ENCODE data around the gene FAM234B. TPM values are rescaled to one million over a fixed set of nuclear protein-coding genes. Genes with fewer than 3 reads are reported as not detected.

The FAM234B gene
- total RNA-seq, 1 experiment from 2014 or later = 11.4 TPM

- no peaks in the 10 kb centered on the region for H3K9me3 ChIP-seq
- intact Hi-C loops (cut with micrococcal nuclease; ENCODE audit: unreplicated experiment) = loop anchor here (5.0 kb wide), 1 partner anchor 74 kb away; no protein-coding TSS in a partner anchor
- H3K36me3 ChIP-seq (ENCODE audit: control insufficient read depth, insufficient read depth, low read length) = no peaks in the 10 kb centered on the region
- CTCF ChIA-PET = interaction anchor here (2.1 kb wide), 1 partner anchor 189 kb away, joined by 23 read pairs; no protein-coding TSS in a partner anchor
- Mint-ChIP-seq H3K9me3 (ENCODE audit: unreplicated experiment) (no peaks in the 10 kb centered on the region), H3K4me3 (ENCODE audit: unreplicated experiment) (no peak overlapping the region), H3K27ac (ENCODE audit: unreplicated experiment) (no peak overlapping the region), H3K27me3 (ENCODE audit: insufficient read depth, unreplicated experiment) (peaks cover 13% of the 10 kb centered on the region), H3K4me1 (ENCODE audit: low read depth, unreplicated experiment) (no peaks in the 10 kb centered on the region), H3K36me3 (ENCODE audit: insufficient read depth, unreplicated experiment) (no peaks in the 10 kb centered on the region)
- no peak for DNase-seq
- H3K27me3 ChIP-seq (replicated peaks; ENCODE audit: control insufficient read depth, insufficient read depth, low read length) = no peaks in the 10 kb centered on the region
- TF ChIP-seq CTCF (IDR thresholded peaks at IDR 0.05; ENCODE audit: insufficient read depth in 1 of 2, low read depth in 1 of 2, low read length in 1 of 2, severe bottlenecking in 1 of 2, unreplicated experiment in 1 of 2) = no peak
- H3K4me3 ChIP-seq (ENCODE audit: low read depth, low read length) = no peak overlapping the region
- no TSS peak for BruUV-seq (replicated peaks)
- POLR2A ChIA-PET = no interaction called here
- no peaks in the 10 kb centered on the region for H3K4me1 ChIP-seq
Observed at GRCh38 chr12:13022851-13023271, 21.3 kb upstream of the FAM234B start.

GRCh38 chr12:13023811-13024530, 20.2 kb upstream of the FAM234B start:
- Histone ChIP-seq H3K36me3 (ENCODE audit: control insufficient read depth, insufficient read depth, low read length) (no peaks in the 10 kb centered on the region), H3K4me3 (ENCODE audit: low read depth, low read length) (no peak overlapping the region), H3K4me1 (no peaks in the 10 kb centered on the region), H3K27me3 (replicated peaks; ENCODE audit: control insufficient read depth, insufficient read depth, low read length) (no peaks in the 10 kb centered on the region), H3K9me3 (no peaks in the 10 kb centered on the region)
- H3K27ac Mint-ChIP-seq (ENCODE audit: unreplicated experiment) = no peak overlapping the region
- intact Hi-C loops (cut with micrococcal nuclease; ENCODE audit: unreplicated experiment) = loop anchor here (1.0 to 5.0 kb wide), 4 partner anchors 73 to 210 kb away; no protein-coding TSS in a partner anchor
- no peaks in the 10 kb centered on the region for H3K9me3 Mint-ChIP-seq (ENCODE audit: unreplicated experiment)
- BruUV-seq (replicated peaks) = no TSS peak
- no peaks in the 10 kb centered on the region for H3K4me1 Mint-ChIP-seq (ENCODE audit: low read depth, unreplicated experiment)
- DNase-seq = no peak
- peaks cover 8% of the 10 kb centered on the region for H3K27me3 Mint-ChIP-seq (ENCODE audit: insufficient read depth, unreplicated experiment)
- no peaks in the 10 kb centered on the region for H3K36me3 Mint-ChIP-seq (ENCODE audit: insufficient read depth, unreplicated experiment)
- H3K4me3 Mint-ChIP-seq (ENCODE audit: unreplicated experiment) = no peak overlapping the region
- POLR2A ChIA-PET = no interaction called here
- peak in 1 of 2 experiments; percentile 53 for TF ChIP-seq CTCF (IDR thresholded peaks at IDR 0.05; ENCODE audit: insufficient read depth in 1 of 2, low read depth in 1 of 2, low read length in 1 of 2, severe bottlenecking in 1 of 2, unreplicated experiment in 1 of 2)
- CTCF ChIA-PET = interaction anchor here (0.6 to 2.1 kb wide), 3 partner anchors 21 to 315 kb away, joined by 3 to 23 read pairs (median 5); no protein-coding TSS in a partner anchor

- H3K4me1 ChIP-seq = no peaks in the 10 kb centered on the region
- no peaks in the 10 kb centered on the region for H3K36me3 ChIP-seq (ENCODE audit: control insufficient read depth, insufficient read depth, low read length)
Observed at GRCh38 chr12:13024531-13024916, 19.7 kb upstream of the FAM234B start.

More at GRCh38 chr12:13024531-13024916, 19.7 kb upstream of the FAM234B start:
- no peak overlapping the region for H3K4me3 ChIP-seq (ENCODE audit: low read depth, low read length)
- DNase-seq = no peak
- ChIA-PET POLR2A (no interaction called here), CTCF (interaction anchor here (0.6 to 2.1 kb wide), 3 partner anchors 20 to 315 kb away, joined by 3 to 23 read pairs (median 5); no protein-coding TSS in a partner anchor)
- H3K9me3 ChIP-seq = no peaks in the 10 kb centered on the region
- TF ChIP-seq CTCF (IDR thresholded peaks at IDR 0.05; ENCODE audit: insufficient read depth in 1 of 2, low read depth in 1 of 2, low read length in 1 of 2, severe bottlenecking in 1 of 2, unreplicated experiment in 1 of 2) = no peak
- intact Hi-C loops (cut with micrococcal nuclease; ENCODE audit: unreplicated experiment) = loop anchor here (1.0 to 5.0 kb wide), 4 partner anchors 73 to 210 kb away; no protein-coding TSS in a partner anchor
- Mint-ChIP-seq H3K27ac (ENCODE audit: unreplicated experiment) (no peak overlapping the region), H3K36me3 (ENCODE audit: insufficient read depth, unreplicated experiment) (no peaks in the 10 kb centered on the region), H3K27me3 (ENCODE audit: insufficient read depth, unreplicated experiment) (peaks cover 8% of the 10 kb centered on the region), H3K4me3 (ENCODE audit: unreplicated experiment) (no peak overlapping the region), H3K4me1 (ENCODE audit: low read depth, unreplicated experiment) (no peaks in the 10 kb centered on the region), H3K9me3 (ENCODE audit: unreplicated experiment) (no peaks in the 10 kb centered on the region)
- H3K27me3 ChIP-seq (replicated peaks; ENCODE audit: control insufficient read depth, insufficient read depth, low read length) = no peaks in the 10 kb centered on the region
- no TSS peak for BruUV-seq (replicated peaks)

All from Caco-2 (cell line).